ENCODE measurements around the gene RCSD1. TPM values are rescaled to one million over a fixed set of nuclear protein-coding genes. Genes with fewer than 3 reads are reported as not detected.

RCSD1 gene
- total RNA-seq: 0.11 and 0.26 TPM in 2 replicates

GRCh38 chr1:167629681-167630567, at the start of gene RCSD1:
Gene RCSD1, plus strand, starts transcription at chr1:167630232. Its CDS starts 192 bp downstream, at chr1:167630424.

DNA sequence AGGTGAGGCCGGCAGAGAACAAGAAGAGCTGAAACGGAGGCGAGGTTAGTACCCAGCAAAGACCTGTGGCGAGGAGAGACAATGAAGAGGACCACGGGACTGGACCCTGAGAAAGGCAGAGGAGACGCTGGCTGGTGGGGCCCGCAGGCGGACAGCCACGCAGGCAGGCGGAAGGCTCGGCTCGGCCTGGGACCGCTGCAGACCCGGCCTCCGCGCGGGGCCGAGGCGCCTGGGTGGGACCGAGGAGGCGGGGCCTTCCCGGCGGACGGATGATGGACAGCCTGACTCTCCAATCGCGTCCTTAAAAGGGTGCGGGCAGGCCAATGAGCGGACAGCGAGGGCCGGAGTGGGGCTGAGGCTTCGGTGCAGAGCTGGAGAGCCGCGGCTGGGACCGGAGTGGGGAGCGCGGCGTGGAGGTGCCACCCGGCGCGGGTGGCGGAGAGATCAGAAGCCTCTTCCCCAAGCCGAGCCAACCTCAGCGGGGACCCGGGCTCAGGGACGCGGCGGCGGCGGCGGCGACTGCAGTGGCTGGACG, 91.7 kb downstream of the RCSD1 start, which contains the start of gene MPZL1:
TSS of gene MPZL1 (plus strand) at position 366 of the 535 bp plus-strand sequence. CDS start 170 bp downstream, outside the sequence.

Other genes starting within 250 kb of the RCSD1 start
- gene CD247, start 111.7 kb upstream of the RCSD1 start, total RNA-seq: not detected in 2 replicates
- gene CREG1, start 76.5 kb upstream of the RCSD1 start, total RNA-seq: 121 and 128 TPM in 2 replicates
- gene MPZL1, start 91.8 kb downstream of the RCSD1 start, total RNA-seq: 103 and 137 TPM in 2 replicates